B cell (primary cell): ENCODE results near the gene UGT1A7. TPM values are rescaled to one million over a fixed set of nuclear protein-coding genes. Genes with fewer than 3 reads are reported as not detected.

ENCODE experiments used
- ATAC-seq: fragments of 200-7000 bp; cut with Tn5 transposase; one replicate; pipeline ENCODE4 v1.10.0; 2021; ENCODE audit warnings: low read depth, mild to moderate bottlenecking, moderate number of reproducible peaks, moderate library complexity
- CTCF ChIA-PET: fragments of 350-600 bp; sonication (Branson Sonifier 250); formaldehyde crosslinking; loops from one replicate; lab custom pipeline; 2021; ENCODE audit warnings: antibody characterized with exemption, inconsistent platforms; lab: Charles Lee
- POLR2A ChIA-PET: fragments of 350-600 bp; sonication (Branson Sonifier 250); formaldehyde crosslinking; loops from one replicate; lab custom pipeline; 2021; ENCODE audit warnings: antibody characterized with exemption; lab: Charles Lee
- DNase-seq: peaks from one replicate; pipeline ENCODE4 v3.0.0; 2013
- H2AFZ ChIP-seq: 2 replicates; pipeline ENCODE4 v1.6.1; 2012; ENCODE audit warnings: mild to moderate bottlenecking, low read depth, low read length; ENCODE audit not compliant: insufficient read depth, poor library complexity, severe bottlenecking
- H3K27ac ChIP-seq, 2 donors: 1 replicate in 1 of 2; 2 replicates in 1 of 2; pipeline ENCODE4 v1.5.1; 2012 to 2013; ENCODE audit warnings: low read length in 2 of 2, mild to moderate bottlenecking in 2 of 2, moderate library complexity in 1 of 2
- H3K27me3 ChIP-seq, 4 experiments: fragments of 200-600 bp in 1 of 4; sonication (generic) in 1 of 4; replicated peaks in 1 of 4; 1 replicate in 2 of 4; 2 replicates in 2 of 4; pipeline versions ENCODE4 v1.6.1 to v1.7.0; 2013 to 2016; ENCODE audit warnings: low read length in 3 of 4, mild to moderate bottlenecking in 2 of 4, mixed read lengths in 1 of 4, moderate library complexity in 1 of 4; ENCODE audit not compliant: insufficient read depth in 4 of 4, control insufficient read depth in 3 of 4; ENCODE audit errors: control extremely low read depth in 1 of 4
- H3K36me3 ChIP-seq, 2 experiments: replicated peaks in 1 of 2; 1 replicate in 1 of 2; 2 replicates in 1 of 2; pipeline versions ENCODE4 v1.6.1 to v1.7.1; 2013; ENCODE audit warnings: low read length in 1 of 2; ENCODE audit not compliant: insufficient read depth in 2 of 2, control insufficient read depth in 1 of 2; ENCODE audit errors: control extremely low read depth in 1 of 2, extremely low read depth in 1 of 2
- H3K4me1 ChIP-seq, 2 donors: fragments of 200-600 bp in 1 of 2; sonication (generic) in 1 of 2; 1 replicate in 1 of 2; 2 replicates in 1 of 2; pipeline versions ENCODE4 v1.5.1 to v1.6.1; 2013 to 2017; ENCODE audit warnings: low read length in 2 of 2; ENCODE audit not compliant: control insufficient read depth in 2 of 2, insufficient read depth in 2 of 2
- H3K4me2 ChIP-seq: replicated peaks from 2 replicates; pipeline ENCODE3; 2012; ENCODE audit warnings: mild to moderate bottlenecking, low read depth, low read length; ENCODE audit not compliant: poor library complexity, severe bottlenecking
- H3K4me3 ChIP-seq, 5 experiments: fragments of 200-600 bp in 1 of 5; sonication (generic) in 1 of 5; 1 replicate in 3 of 5; 2 replicates in 2 of 5; pipeline versions ENCODE4 v1.5.1 to v1.7.0; 2011 to 2016; ENCODE audit warnings: low read length in 4 of 5, mild to moderate bottlenecking in 4 of 5, low read depth in 2 of 5, control low read depth in 1 of 5, moderate library complexity in 1 of 5; ENCODE audit not compliant: insufficient read depth in 1 of 5; ENCODE audit errors: control extremely low read depth in 1 of 5, extremely low read depth in 1 of 5
- H3K79me2 ChIP-seq: fragments of 200-600 bp; sonication (generic); one replicate; pipeline ENCODE4 v1.6.0; 2016; ENCODE audit warnings: low read length; ENCODE audit not compliant: control insufficient read depth, insufficient read depth
- H3K9ac ChIP-seq: fragments of 200-600 bp; sonication (generic); 2 replicates; pipeline ENCODE4 v1.6.1; 2017; ENCODE audit warnings: mild to moderate bottlenecking, low read length, moderate library complexity
- H3K9me3 ChIP-seq, 3 donors: one replicate each; pipeline versions ENCODE4 v1.6.1 to v1.7.1; 2013; ENCODE audit warnings: low read length in 2 of 3; ENCODE audit not compliant: control insufficient read depth in 2 of 3, insufficient read depth in 1 of 3; ENCODE audit errors: control extremely low read depth in 1 of 3
- H4K20me1 ChIP-seq: 2 replicates; pipeline ENCODE4 v1.6.0; 2012; ENCODE audit warnings: mild to moderate bottlenecking, low read length; ENCODE audit not compliant: insufficient read depth, control insufficient read depth, poor library complexity, severe bottlenecking
- H3K27ac Mint-ChIP-seq: one replicate; pipeline ENCODE4 v1.8.0; 2021; ENCODE audit warnings: mixed read lengths
- H3K27me3 Mint-ChIP-seq: one replicate; pipeline ENCODE4 v1.8.0; 2021; ENCODE audit warnings: mixed read lengths
- H3K4me1 Mint-ChIP-seq: one replicate; pipeline ENCODE4 v1.8.0; 2021; ENCODE audit warnings: mixed read lengths
- H3K4me3 Mint-ChIP-seq: one replicate; pipeline ENCODE4 v1.8.0; 2021; ENCODE audit warnings: mixed read lengths
- H3K9me3 Mint-ChIP-seq: one replicate; pipeline ENCODE4 v1.8.0; 2022; ENCODE audit warnings: mixed read lengths; ENCODE audit not compliant: insufficient read depth
- CTCF ChIP-seq: fragments of 200-600 bp; IDR thresholded peaks from one replicate; pipeline ENCODE4 v1.8.0; 2022; ENCODE audit warnings: antibody characterized with exemption, mild to moderate bottlenecking
- EZH2 ChIP-seq: IDR thresholded peaks from 2 replicates; pipeline ENCODE4 v1.6.1; 2012; ENCODE audit warnings: borderline replicate concordance, low read depth, mild to moderate bottlenecking, moderate library complexity, low read length; ENCODE audit not compliant: insufficient read depth, poor library complexity, severe bottlenecking
- WGBS: methylation state at CpG from one replicate; pipeline ENCODE4 v1.1.5; 2013; ENCODE audit warnings: missing lambda C conversion rate; ENCODE audit not compliant: insufficient coverage; 5-methylcytosine and 5-hydroxymethylcytosine counted together
- intact Hi-C: fragments of 100-400 bp; cut with micrococcal nuclease; formaldehyde crosslinking; loops from one replicate; pipeline ENCODE4 v1.10.0; 2022
- polyA plus RNA-seq: library from polyadenylated mRNA; depleted of rRNA; stranded (reverse); fragments of >200 nt; gene quantifications from 2 replicates; pipeline ENCODE4 v1.2.3, GENCODE V29; 2012
- total RNA-seq, 2 donors: library from RNA; stranded (reverse); fragments of 120-200 nt in 1 of 2; gene quantifications; 1 replicate in 1 of 2; 2 replicates in 1 of 2; pipeline versions ENCODE4 v1.2.3 to v1.2.4, GENCODE V29; 2013 to 2022

Gene UGT1A7
- total and polyA plus RNA-seq, 2 donors (not counting 1 experiment from before 2014, with no cell fraction given) = not detected

GRCh38 chr2:233740870-233741269 lies 59.2 kb downstream of the UGT1A7 start:
- H3K27me3 Mint-ChIP-seq = peaks cover 45% of the 10 kb centered on the region
- no peaks in the 10 kb centered on the region for H3K4me1 Mint-ChIP-seq
- Histone ChIP-seq H3K4me1 (no peaks in the 10 kb centered on the region), H3K79me2 (no peaks in the 10 kb centered on the region), H3K4me3 (no peak overlapping the region), H3K27me3 (peaks cover 0 to 2% (median 0%) of the 10 kb centered on the region in 4 experiments), H2AFZ (no peak overlapping the region), H3K9me3 (peaks cover 0 to 8% (median 0%) of the 10 kb centered on the region in 3 donors), H4K20me1 (no peaks in the 10 kb centered on the region), H3K4me2 (no peak overlapping the region), H3K27ac (no peak overlapping the region), H3K36me3 (no peaks in the 10 kb centered on the region), H3K9ac (no peak overlapping the region)
- no peak for TF ChIP-seq EZH2
- no peak for TF ChIP-seq CTCF
- ATAC-seq (no peak), DNase-seq (no peak)
- H3K9me3 Mint-ChIP-seq = no peaks in the 10 kb centered on the region
- ChIA-PET POLR2A (no interaction called here), CTCF (interaction anchor here (0.6 kb wide), 1 partner anchor 1316 kb away, joined by 5 read pairs; no protein-coding TSS in a partner anchor)
- WGBS = no CpG with 5 or more reads among the region's 2 CpGs
- intact Hi-C loops = no loop called here
- no peak overlapping the region for H3K27ac Mint-ChIP-seq
- H3K4me3 Mint-ChIP-seq = no peak overlapping the region

- POLR2A ChIA-PET = no interaction called here
- Mint-ChIP-seq H3K27ac (no peak overlapping the region), H3K4me1 (no peaks in the 10 kb centered on the region), H3K4me3 (no peak overlapping the region), H3K27me3 (peaks cover 45% of the 10 kb centered on the region), H3K9me3 (no peaks in the 10 kb centered on the region)
- H3K4me2 ChIP-seq = no peak overlapping the region
- no peak overlapping the region for H3K4me3 ChIP-seq
- TF ChIP-seq CTCF = no peak
- no peak for TF ChIP-seq EZH2
- intact Hi-C loops = no loop called here
- CTCF ChIA-PET = no interaction called here
- no peak for ATAC-seq
- H3K36me3 ChIP-seq = no peaks in the 10 kb centered on the region
- H4K20me1 ChIP-seq = no peaks in the 10 kb centered on the region
- no peaks in the 10 kb centered on the region for H3K79me2 ChIP-seq
- no peaks in the 10 kb centered on the region for H3K4me1 ChIP-seq
- no peak overlapping the region for H3K9ac ChIP-seq
- no peak for DNase-seq
- 96% methylated on average over 41 of the region's 46 CpGs for WGBS
- no peak overlapping the region for H3K27ac ChIP-seq
- peaks cover 0 to 8% (median 0%) of the 10 kb centered on the region in 3 donors for H3K9me3 ChIP-seq
- H2AFZ ChIP-seq = no peak overlapping the region
- peaks cover 0 to 3% (median 0%) of the 10 kb centered on the region in 4 experiments for H3K27me3 ChIP-seq
Measured at GRCh38 chr2:233743464-233744259, 62.0 kb downstream of the UGT1A7 start.
